GM08714 (cell line): ENCODE measurements around the gene ALDOB.
A peak's percentile ranks its signal among the peaks of the same experiment; 100 is the strongest.

Experiments used
- H3K4me3 ChIP-seq: fragments of 200-500 bp; sonication (Bioruptor generic); 2 replicates; pipeline ENCODE4 v1.5.1; 2014; ENCODE audit warnings: mild to moderate bottlenecking, low read length, inconsistent platforms
- ZNF274 ChIP-seq: IDR thresholded peaks from 2 replicates; pipeline ENCODE4 v1.6.1; 2012; ENCODE audit warnings: mild to moderate bottlenecking, low read depth, low read length

ALDOB gene

DNA sequence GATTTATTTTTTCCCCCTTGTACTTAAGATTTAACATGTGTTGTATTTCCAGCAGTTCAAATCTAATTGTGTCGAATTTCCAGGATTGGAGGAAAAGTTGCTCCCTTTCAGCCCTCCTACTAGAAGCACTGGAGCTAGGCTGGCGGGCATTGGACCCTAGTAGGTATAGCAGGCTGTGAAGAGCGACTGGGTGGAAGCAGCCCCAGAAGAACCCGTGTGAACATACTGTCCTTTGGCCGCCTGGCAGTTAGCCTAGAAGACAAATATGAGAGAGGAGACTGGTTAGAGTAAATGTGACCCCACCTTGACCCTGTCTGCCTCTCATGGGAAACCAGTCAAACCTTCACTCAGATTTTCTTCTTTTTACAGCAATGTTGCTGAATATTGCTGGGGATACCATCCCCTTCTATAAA is 13.9 kb downstream of the ALDOB start:
- TF ChIP-seq ZNF274 = no peak

DNA sequence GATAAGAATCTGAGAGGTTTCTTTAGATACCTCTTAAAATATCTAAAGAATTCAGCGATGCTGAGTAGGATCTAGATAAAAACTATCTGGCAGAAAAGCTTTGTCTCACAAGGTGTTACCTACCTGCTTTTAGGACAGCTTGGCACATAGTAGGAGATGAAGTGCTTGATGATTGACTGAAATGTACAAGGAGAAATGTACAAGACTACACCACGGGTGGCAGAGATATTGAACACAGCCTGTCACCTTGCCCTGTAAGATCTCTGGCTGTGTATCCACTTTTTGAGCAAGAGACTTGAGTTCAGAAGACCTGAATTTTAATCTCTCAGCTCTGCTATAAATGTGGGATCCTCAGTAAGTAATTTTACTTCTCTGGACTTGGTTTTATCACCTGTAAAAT is 15.7 kb downstream of the ALDOB start:
- no peak for TF ChIP-seq ZNF274
- H3K4me3 ChIP-seq = no peak overlapping the region

More for the DNA sequence above, 13.9 kb downstream of the ALDOB start:
- H3K4me3 ChIP-seq = no peak overlapping the region

DNA sequence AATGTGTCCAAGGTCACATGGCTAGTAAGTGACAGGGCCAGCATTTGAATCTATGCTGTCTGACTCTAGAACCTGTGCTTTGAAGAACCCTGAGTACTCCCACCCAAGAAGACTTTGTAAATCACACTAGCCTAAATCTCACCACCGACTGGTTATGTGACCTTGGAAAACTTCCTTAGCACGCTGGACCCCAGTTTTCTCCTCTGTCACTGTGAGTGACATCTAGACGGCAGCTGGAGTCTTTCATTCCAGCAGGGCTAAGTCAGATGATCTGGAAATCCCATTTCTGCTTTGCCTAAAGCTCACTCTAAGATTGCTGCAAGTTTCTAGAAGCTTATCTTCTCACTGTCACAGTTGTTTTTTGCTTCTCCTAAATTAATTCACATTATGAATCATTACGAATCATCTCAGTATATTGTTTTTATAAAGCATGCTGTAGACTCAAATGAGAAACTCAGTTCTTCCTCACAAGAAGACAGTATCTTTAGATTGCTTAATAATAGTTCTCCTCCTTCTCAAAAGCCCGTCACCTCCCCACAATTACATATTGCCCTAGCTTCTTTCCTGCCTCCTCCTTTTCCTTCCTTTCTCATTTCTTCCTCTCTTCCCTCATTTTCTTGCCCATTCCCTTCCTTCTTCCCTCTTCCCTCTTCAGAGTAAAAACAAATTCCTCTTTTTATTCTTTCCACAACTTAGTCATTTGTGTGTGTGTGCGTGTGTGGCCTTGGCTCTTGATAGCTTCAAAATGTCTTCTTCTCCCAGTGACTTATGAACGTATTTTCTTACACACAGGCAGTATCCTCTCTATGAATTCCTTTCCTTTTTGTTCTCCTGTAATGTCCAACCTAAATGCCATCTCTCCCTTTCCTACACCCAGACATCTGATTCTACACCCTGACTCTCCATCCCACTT is 16.8 kb downstream of the ALDOB start:
- TF ChIP-seq ZNF274 = no peak
- no peak overlapping the region for H3K4me3 ChIP-seq

DNA sequence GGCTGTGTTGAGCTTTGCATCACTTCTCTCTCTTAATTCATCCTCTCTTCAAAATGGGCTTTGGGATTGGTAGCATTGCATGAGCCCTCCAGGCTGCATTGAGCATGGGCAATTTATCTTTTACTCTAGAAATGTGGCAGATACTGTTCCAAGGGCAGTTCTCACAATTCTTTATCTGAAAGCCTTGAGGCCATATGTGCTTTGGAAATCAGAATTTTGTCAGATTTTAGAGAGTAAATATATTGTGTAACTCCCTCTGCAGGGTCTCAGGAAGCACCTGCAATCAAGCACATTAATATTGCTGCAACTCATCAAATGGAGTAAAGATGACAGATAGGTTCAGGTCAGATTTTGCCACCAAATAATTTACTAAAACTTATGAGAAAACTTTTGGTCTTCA is 17.6 kb downstream of the ALDOB start:
- no peak overlapping the region for H3K4me3 ChIP-seq
- TF ChIP-seq ZNF274 = no peak

DNA sequence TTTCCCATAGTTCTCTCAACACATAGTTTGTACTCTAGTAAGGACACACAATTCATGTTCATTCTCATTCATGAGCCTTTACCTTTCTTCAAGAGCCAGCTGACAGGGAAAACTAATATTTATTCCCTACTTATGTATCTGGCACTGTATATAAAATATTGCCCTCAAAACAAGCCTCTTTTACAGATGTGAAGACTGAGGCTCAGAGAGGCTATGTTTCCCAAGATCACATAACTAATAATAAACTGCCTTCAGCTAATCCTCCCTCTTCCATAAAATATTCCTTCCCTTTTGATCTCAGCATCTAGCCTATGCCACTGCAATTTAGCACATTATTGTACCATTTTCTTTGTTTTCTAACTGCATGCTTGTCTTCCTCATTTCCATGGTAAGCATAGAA is 18.2 kb downstream of the ALDOB start:
- no peak for TF ChIP-seq ZNF274
- H3K4me3 ChIP-seq = no peak overlapping the region

DNA sequence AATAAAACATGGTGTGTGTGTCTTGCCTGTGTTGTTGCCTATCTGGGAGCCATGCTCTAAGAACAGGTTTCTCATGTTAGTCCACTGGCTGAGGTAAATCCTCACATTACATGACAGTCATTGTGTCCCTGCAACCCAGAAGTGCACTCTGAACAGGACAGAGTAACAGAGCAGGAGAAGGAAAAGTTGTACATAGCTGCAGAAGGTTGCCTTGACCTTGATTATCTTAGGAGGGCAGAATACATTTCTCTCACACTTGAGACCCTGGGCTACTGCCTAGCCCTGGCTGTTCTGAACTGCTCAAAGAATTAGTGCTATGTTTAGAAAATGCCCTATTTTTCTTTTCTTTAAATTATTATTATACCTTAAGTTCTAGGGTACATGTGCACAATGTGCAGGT is 20.0 kb downstream of the ALDOB start:
- H3K4me3 ChIP-seq = no peak overlapping the region
- TF ChIP-seq ZNF274 = no peak

DNA sequence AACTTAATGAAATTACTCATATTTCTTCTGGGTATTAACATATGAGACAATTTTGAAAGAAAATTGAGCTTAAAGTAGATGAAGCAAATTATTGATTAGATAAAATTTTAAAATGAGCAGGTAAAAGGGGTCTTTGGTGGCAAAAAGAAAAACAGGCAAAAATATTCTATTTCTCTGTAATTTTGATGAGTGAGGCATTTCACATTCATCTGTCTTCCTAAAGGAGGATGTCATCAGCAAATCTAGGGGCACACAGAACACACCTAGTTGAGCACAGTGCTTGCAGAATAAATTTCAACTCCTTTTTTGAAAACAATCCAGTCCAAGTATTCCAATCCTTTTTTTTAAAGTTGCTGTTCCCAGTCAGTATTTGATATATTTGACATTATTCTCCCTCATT is 20.7 kb downstream of the ALDOB start:
- no peak for TF ChIP-seq ZNF274

DNA sequence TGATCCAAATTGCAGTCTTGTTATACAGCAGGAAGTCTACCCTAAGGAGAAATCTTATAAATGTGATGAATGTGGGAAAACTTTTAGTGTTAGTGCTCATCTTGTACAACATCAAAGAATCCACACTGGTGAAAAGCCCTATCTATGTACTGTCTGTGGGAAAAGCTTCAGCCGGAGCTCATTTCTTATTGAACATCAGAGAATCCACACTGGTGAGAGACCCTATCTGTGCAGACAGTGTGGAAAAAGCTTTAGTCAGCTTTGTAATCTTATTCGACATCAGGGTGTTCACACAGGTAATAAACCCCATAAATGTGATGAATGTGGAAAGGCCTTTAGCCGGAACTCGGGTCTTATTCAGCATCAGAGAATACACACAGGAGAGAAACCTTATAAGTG is 26.5 kb downstream of the ALDOB start:
- H3K4me3 ChIP-seq = no peak overlapping the region
- no peak for TF ChIP-seq ZNF274

More for the DNA sequence above, 20.7 kb downstream of the ALDOB start:
- no peak overlapping the region for H3K4me3 ChIP-seq

DNA sequence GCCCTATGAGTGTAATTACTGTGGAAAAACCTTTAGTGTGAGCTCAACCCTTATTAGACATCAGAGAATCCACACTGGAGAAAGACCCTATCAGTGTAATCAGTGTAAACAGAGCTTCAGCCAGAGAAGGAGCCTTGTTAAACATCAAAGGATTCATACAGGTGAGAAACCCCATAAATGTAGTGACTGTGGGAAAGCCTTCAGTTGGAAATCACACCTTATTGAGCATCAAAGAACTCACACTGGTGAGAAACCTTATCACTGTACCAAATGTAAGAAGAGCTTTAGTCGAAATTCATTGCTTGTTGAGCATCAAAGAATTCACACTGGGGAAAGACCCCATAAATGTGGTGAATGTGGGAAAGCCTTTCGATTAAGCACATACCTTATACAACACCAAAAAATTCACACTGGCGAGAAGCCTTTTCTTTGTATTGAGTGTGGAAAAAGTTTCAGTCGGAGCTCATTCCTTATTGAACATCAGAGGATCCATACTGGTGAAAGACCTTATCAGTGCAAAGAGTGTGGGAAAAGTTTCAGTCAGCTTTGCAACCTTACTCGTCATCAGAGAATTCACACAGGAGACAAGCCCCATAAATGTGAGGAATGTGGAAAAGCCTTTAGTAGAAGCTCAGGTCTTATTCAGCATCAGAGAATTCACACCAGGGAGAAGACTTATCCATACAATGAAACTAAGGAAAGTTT is 27.0 kb downstream of the ALDOB start:
- no peak overlapping the region for H3K4me3 ChIP-seq
- TF ChIP-seq ZNF274 = peak; percentile 55

DNA sequence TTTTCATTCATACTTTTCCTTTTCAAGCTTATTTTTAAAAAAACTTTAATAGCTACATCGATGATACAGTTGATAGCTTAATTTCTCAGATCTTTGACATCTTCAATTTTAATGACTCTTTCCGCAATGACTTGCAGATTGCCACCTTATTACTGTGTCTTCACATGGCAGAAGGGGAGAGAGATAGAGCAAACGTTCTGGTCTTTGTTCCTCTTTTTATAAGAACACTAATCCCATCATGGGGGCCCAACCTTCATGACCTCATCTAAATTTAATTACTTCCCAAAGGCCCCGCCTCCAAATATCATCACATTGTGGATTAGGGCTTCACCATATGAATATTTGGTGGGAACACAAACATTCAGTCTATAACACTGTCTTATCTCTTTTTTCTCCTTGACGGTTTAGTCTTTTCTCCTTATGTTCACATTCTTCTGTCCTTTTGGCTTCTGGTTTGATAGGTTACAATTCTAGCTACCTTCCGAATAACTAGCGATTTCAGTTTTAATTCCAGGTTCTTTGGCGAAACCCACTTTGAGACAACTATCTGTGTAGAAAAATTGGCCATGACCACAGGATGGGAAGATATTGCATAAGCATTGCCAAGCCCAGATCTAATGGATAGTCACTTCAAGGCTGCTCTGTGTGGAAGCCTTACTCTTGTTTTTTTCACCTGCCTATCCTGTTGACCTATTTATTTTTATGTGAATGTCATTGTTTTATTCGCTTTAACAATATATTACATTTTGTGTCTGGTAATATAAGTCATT is 31.9 kb downstream of the ALDOB start:
- no peak for TF ChIP-seq ZNF274
- H3K4me3 ChIP-seq = no peak overlapping the region

DNA sequence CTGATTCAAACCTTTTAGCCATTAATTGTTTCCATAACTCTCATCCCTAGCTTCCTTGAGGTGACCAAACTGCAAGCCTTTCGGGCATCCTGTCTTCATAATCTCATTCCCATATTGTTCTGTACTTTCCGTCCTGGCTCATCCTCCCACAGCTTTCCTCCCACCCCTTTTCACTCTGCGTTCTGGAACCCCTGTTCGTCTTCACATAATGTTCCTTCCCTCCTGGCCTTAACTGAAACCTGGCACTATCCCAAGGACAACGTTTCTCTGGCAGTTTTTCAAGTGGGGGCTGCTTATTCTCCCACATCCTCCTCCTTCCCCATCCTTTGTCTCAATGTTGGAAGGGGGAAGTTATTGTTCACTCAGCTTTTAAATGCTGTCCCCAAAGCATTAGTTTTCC is 35.5 kb downstream of the ALDOB start:
- no peak for TF ChIP-seq ZNF274
- H3K4me3 ChIP-seq = peak overlapping the region; percentile 38; the same call in 1 of the 2 replicates

DNA sequence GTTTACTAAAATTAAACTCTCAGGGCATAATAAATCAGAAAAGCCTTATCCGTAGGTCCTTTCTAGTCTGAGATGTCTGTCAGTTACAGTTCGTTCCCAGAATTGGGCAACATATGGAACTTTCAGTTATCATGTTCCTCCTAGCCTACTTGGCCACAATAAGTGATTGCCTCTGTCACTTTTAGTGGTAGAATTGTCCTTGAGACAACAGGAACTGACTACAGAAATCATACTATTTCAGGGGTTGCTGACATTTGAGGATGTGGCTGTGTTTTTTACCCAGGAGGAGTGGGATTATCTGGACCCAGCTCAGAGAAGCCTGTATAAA is 36.0 kb downstream of the ALDOB start:
- TF ChIP-seq ZNF274 = no peak
- peak overlapping the region; percentile 80 for H3K4me3 ChIP-seq

DNA sequence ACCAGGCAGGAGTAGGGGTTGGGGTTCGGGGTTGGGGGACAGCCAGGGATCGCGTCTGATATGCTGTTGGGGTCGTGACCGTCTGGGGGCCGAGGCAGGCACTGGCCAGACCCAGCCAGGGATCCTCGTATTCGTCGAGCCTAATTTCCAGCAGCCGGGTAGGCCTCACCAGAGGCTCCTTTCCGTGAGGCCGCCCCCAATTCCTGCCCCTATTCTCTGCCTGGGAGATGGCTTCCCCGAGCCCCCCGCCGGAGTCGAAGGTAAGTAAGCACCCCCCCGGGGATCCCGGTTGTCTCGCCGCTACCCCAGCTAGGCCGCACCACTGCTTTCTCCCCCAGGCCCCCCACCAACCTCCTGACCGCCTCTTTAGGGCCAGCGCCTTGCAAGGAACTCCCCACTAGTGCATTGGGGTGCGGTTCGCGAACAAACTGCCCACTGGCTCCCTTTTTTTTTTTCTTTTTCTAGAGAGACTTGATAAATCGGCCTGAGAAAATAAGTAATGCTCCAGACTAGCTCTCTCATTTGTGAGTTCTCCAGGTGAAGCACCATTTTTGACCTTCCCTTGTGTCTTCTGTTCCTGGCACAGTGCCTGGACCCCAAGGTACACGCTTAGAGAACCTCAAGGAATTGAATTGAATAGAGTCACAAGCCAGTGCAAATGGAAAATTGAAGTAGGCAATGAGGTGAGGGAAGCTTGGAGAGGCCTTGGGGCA is 36.5 kb downstream of the ALDOB start:
- peak overlapping the region; percentile 80 for H3K4me3 ChIP-seq
- TF ChIP-seq ZNF274 = no peak
